ENCODE data around the gene PLEKHA7. TPM values are rescaled to one million over a fixed set of nuclear protein-coding genes. Genes with fewer than 3 reads are reported as not detected.
"Not testable (repeated sequence)": the region's sequence is repeated elsewhere in the genome, so short reads cannot be mapped to it uniquely, and the experiment has no call there.

The PLEKHA7 gene
- total RNA-seq, 1 experiment from 2014 or later = 7.2 TPM

GRCh38 chr11:17000987-17001386 lies 13.2 kb downstream of the PLEKHA7 start:
- POLR2A ChIA-PET = no interaction called here

GRCh38 chr11:17000253-17000652 lies 14.0 kb downstream of the PLEKHA7 start:
- CTCF ChIA-PET; H3K36me3 ChIP-seq (ENCODE audit: control insufficient read depth in 1 of 2, insufficient read depth in 2 of 2, low read length in 2 of 2); RAD21 ChIA-PET (ENCODE audit: low non-redundant PET in 1 of 2, low total read pairs in 2 of 2, uncharacterized antibody in 2 of 2, unreplicated experiment in 2 of 2): not testable (repeated sequence)

More at GRCh38 chr11:17000987-17001386, 13.2 kb downstream of the PLEKHA7 start:
- Histone ChIP-seq H3K27ac (ENCODE audit: low read depth, low read length) (no peak overlapping the region), H3K9me3 (ENCODE audit: control insufficient read depth in 1 of 2, insufficient read depth in 1 of 2, low read depth in 1 of 2, low read length in 2 of 2) (no peaks in the 10 kb centered on the region), H3K4me3 (replicated peaks in 1 of 2; ENCODE audit: low read depth in 1 of 2, low read length in 2 of 2) (no peak overlapping the region), H3K9ac (ENCODE audit: low read length) (no peak overlapping the region), H3K4me2 (ENCODE audit: low read length) (no peak overlapping the region), H3K9me2 (ENCODE audit: insufficient read depth) (no peaks in the 10 kb centered on the region), H3K36me3 (ENCODE audit: control insufficient read depth in 1 of 2, insufficient read depth in 2 of 2, low read length in 2 of 2) (no peaks in the 10 kb centered on the region), H2AFZ (ENCODE audit: low read depth, low read length, poor library complexity, severe bottlenecking) (no peak overlapping the region), H3K79me2 (ENCODE audit: insufficient read depth, low read length) (no peaks in the 10 kb centered on the region), H3K27me3 (ENCODE audit: insufficient read depth, low read length) (no peaks in the 10 kb centered on the region), H4K20me1 (ENCODE audit: insufficient read depth) (no peaks in the 10 kb centered on the region), H3K4me1 (ENCODE audit: control insufficient read depth in 1 of 2, insufficient read depth in 2 of 2, low read length in 2 of 2) (peaks cover 12 to 23% of the 10 kb centered on the region in 2 experiments)
- no TSS peak for BruUV-seq (replicated peaks)
- ATAC-seq (no peak), DNase-seq (ENCODE audit: low read depth, low spot score) (no peak)
- no peak for TF ChIP-seq ZFX (IDR thresholded peaks at IDR 0.05)
- peak; percentile 38 for TF ChIP-seq REST (IDR thresholded peaks at IDR 0.05; ENCODE audit: low read depth)
- intact Hi-C loops (cut with micrococcal nuclease) = no loop called here
- ChIA-PET RAD21 (ENCODE audit: low non-redundant PET in 1 of 2, low total read pairs in 2 of 2, uncharacterized antibody in 2 of 2, unreplicated experiment in 2 of 2) (no interaction called here), CTCF (interaction anchor here (1.2 kb wide), 1 partner anchor 14 kb away, joined by 3 read pairs; no protein-coding TSS in a partner anchor)

More at GRCh38 chr11:17000253-17000652, 14.0 kb downstream of the PLEKHA7 start:
- H3K9me2 ChIP-seq (ENCODE audit: insufficient read depth); DNase-seq (ENCODE audit: low read depth, low spot score); H3K9ac ChIP-seq (ENCODE audit: low read length); H2AFZ ChIP-seq (ENCODE audit: low read depth, low read length, poor library complexity, severe bottlenecking); BruUV-seq (replicated peaks); H3K4me2 ChIP-seq (ENCODE audit: low read length); H4K20me1 ChIP-seq (ENCODE audit: insufficient read depth); H3K9me3 ChIP-seq (ENCODE audit: control insufficient read depth in 1 of 2, insufficient read depth in 1 of 2, low read depth in 1 of 2, low read length in 2 of 2); H3K4me3 ChIP-seq (replicated peaks in 1 of 2; ENCODE audit: low read depth in 1 of 2, low read length in 2 of 2); ATAC-seq; intact Hi-C loops (cut with micrococcal nuclease); H3K27ac ChIP-seq (ENCODE audit: low read depth, low read length); H3K27me3 ChIP-seq (ENCODE audit: insufficient read depth, low read length); POLR2A ChIA-PET; H3K79me2 ChIP-seq (ENCODE audit: insufficient read depth, low read length): not testable (repeated sequence)
- H3K4me1 ChIP-seq (ENCODE audit: control insufficient read depth in 1 of 2, insufficient read depth in 2 of 2, low read length in 2 of 2) = peaks cover 12 to 20% of the 10 kb centered on the region in 2 experiments
